Right lobe of liver (tissue), 6 donors: ENCODE data around the gene EML4. TPM values are rescaled to one million over a fixed set of nuclear protein-coding genes. Genes with fewer than 3 reads are reported as not detected.
"Not testable (repeated sequence)": the region's sequence is repeated elsewhere in the genome, so short reads cannot be mapped to it uniquely, and the experiment has no call there.

Experiments used
- ATAC-seq, 4 donors: fragments of 200-7000 bp; cut with Tn5 transposase; one replicate each; pipeline ENCODE4 v1.9.1; 2020; ENCODE audit warnings: mild to moderate bottlenecking in 4 of 4, moderate library complexity in 4 of 4
- DNase-seq, 3 donors: peaks; one replicate each; pipeline ENCODE4 v3.0.0-alpha.2; 2020
- H3K27ac ChIP-seq, 3 donors: fragments of 200-600 bp; one replicate each; pipeline ENCODE4 v1.8.0; 2022
- H3K27me3 ChIP-seq, 2 donors: fragments of 200-600 bp; one replicate each; pipeline ENCODE4 v1.8.0; 2022
- H3K36me3 ChIP-seq, 4 donors: fragments of 200-600 bp; sonication (generic) in 1 of 4; one replicate each; pipeline versions ENCODE4 v1.5.1 to v1.8.0; 2017 to 2022; ENCODE audit warnings: control low read depth in 1 of 4
- H3K4me1 ChIP-seq, 4 donors: fragments of 200-600 bp; sonication (generic) in 1 of 4; one replicate each; pipeline versions ENCODE4 v1.5.1 to v1.8.0; 2017 to 2022; ENCODE audit warnings: control low read depth in 1 of 4
- H3K4me3 ChIP-seq, 3 donors: fragments of 200-600 bp; one replicate each; pipeline ENCODE4 v1.8.0; 2022
- H3K9me3 ChIP-seq, 4 donors: fragments of 200-600 bp; sonication (generic) in 1 of 4; one replicate each; pipeline versions ENCODE4 v1.5.1 to v1.8.0; 2017 to 2022; ENCODE audit warnings: control low read depth in 1 of 4
- CTCF ChIP-seq, 4 donors: fragments of 200-600 bp in 3 of 4; fragments of 450-650 bp in 1 of 4; IDR thresholded peaks; one replicate each; pipeline versions ENCODE4 v1.5.1 to v1.8.0; 2016 to 2022; ENCODE audit warnings: antibody characterized with exemption in 4 of 4, mild to moderate bottlenecking in 2 of 4
- POLR2A ChIP-seq: fragments of 450-650 bp; IDR thresholded peaks from one replicate; pipeline ENCODE4 v1.6.1; 2017; ENCODE audit warnings: antibody characterized with exemption, mild to moderate bottlenecking
- WGBS: methylation state at CpG from one replicate; pipeline ENCODE4 v1.1.6; 2018; ENCODE audit warnings: low coverage, low lambda C conversion rate; ENCODE audit not compliant: insufficient coverage; ENCODE audit errors: missing lambda C conversion rate; 5-methylcytosine and 5-hydroxymethylcytosine counted together
- intact Hi-C, 2 donors: fragments of 100-400 bp; cut with DNase I; formaldehyde crosslinking; loops; one replicate each; pipeline versions ENCODE4 v1.11.2 to v1.14.1; 2022
- total RNA-seq, 6 experiments: library from RNA; depleted of rRNA in 2 of 6; stranded (reverse); fragments of >200 nt in 2 of 6; fragmentation: NEBNext Ultra II Directional in 3 of 6; extraction: Animal tissue kit (Norgen Biotek cat#: 25700) in 3 of 6; gene quantifications; one replicate each; pipeline versions ENCODE4 v1.1.0 to v1.2.4, GENCODE V29; 2016 to 2023
- donor health status: DM: no; HTN: yes; CAD: no.
- donor health status: DM: no; HTN: no; CAD: no.
- donor health status: DM: no; HTN: no; CAD: no.
- donor health status: DM: no; HTN: yes; CAD: no.
- donor health status: DM: no; HTN: yes; CAD: no.

Gene EML4
- total RNA-seq, 6 experiments from 2014 or later = 28.3 to 55.7 (median 36.7) TPM

DNA sequence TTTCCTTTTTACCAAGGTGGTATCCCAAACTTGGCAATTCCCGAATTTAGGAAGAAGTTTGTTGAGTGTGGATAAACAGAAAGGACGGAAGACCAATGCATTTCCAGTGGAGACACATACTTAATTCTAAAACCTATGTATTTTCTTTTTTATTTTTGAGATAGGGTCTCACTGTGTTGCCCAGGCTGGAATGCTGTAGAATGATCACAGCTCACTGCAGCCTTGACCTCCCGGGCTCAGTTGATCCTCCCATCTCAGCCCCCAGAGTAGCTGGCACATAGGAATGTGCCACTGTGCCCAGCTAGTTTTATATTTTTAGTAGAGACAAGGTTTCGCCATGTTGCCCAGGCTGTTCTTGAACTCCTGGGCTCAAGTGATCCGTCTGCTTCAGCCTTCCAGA is 101.6 kb downstream of the EML4 start:
- intact Hi-C loops = no loop called here
- ATAC-seq = no peak
- 98% methylated on average over 4 of the region's 5 CpGs for WGBS
- H3K4me3 ChIP-seq = no peak overlapping the region
- H3K9me3 ChIP-seq = no peaks in the 10 kb centered on the region
- no peak for TF ChIP-seq POLR2A
- no peak for TF ChIP-seq CTCF (IDR thresholded peaks at IDR 0.05)
- H3K4me1 ChIP-seq = no peaks in the 10 kb centered on the region
- no peak for DNase-seq
- H3K36me3 ChIP-seq = no peaks in the 10 kb centered on the region
- H3K27ac ChIP-seq = no peak overlapping the region
- H3K27me3 ChIP-seq = no peaks in the 10 kb centered on the region

- H3K27ac ChIP-seq, intact Hi-C loops: not testable (repeated sequence)
Observed at GRCh38 chr2:42271246-42271645, 102.1 kb downstream of the EML4 start.

GRCh38 chr2:42274863-42275262 is 105.7 kb downstream of the EML4 start:
- ATAC-seq (peak in 2 of 4 donors; percentile 18 to 31), DNase-seq (no peak)
- H3K27me3 ChIP-seq = no peaks in the 10 kb centered on the region
- H3K9me3 ChIP-seq = no peaks in the 10 kb centered on the region
- no peak overlapping the region for H3K27ac ChIP-seq
- no peaks in the 10 kb centered on the region for H3K36me3 ChIP-seq
- H3K4me1 ChIP-seq = no peaks in the 10 kb centered on the region
- intact Hi-C loops = no loop called here
- H3K4me3 ChIP-seq = no peak overlapping the region
- no peak for TF ChIP-seq CTCF (IDR thresholded peaks at IDR 0.05)
- no peak for TF ChIP-seq POLR2A
- WGBS = 77% methylated on average over 2 of the region's 2 CpGs

More at GRCh38 chr2:42271246-42271645, 102.1 kb downstream of the EML4 start:
- H3K4me3 ChIP-seq, H3K4me1 ChIP-seq, DNase-seq, ATAC-seq, H3K27me3 ChIP-seq, H3K9me3 ChIP-seq, H3K36me3 ChIP-seq: not testable (repeated sequence)
- WGBS = 65% methylated on average over 5 of the region's 5 CpGs

DNA sequence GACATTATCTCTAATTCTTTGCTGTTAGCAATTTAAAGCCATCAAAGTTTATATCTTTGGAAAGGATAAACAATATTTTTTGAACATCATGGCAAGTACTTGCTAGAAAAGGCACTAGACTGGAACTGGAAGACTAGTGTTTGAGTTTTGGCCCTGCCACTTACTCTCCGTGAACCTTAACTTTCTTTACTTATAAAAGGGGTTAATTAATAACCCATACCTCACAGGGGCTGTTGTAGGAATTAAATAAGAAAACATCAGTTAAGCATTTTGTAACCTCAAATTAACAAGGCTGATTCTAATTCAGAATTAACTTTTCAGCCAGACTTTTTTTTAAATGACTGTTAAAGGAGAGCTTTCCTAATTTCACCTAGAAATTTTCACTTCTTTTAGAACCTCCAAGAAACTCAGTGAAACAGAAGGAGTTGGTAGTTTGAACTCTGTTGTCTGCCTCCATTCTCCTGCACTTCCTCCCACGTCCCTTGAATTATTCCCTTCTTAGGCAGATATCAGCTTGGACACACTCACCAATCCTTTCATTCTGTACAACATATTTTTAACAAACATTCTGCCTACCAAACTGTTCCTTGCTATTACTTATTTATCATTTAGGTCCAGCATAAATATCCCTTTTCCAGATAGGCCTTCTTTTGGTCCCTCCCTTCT is 112.4 kb downstream of the EML4 start:
- Histone ChIP-seq H3K36me3 (peaks cover 0 to 13% (median 3%) of the 10 kb centered on the region in 4 donors), H3K4me1 (peaks cover 0 to 7% (median 3%) of the 10 kb centered on the region in 4 donors), H3K4me3 (no peak overlapping the region), H3K27ac (no peak overlapping the region), H3K27me3 (no peaks in the 10 kb centered on the region), H3K9me3 (no peaks in the 10 kb centered on the region)
- 53% methylated on average over 2 of the region's 2 CpGs for WGBS
- intact Hi-C loops = no loop called here
- TF ChIP-seq CTCF (IDR thresholded peaks at IDR 0.05) (no peak), POLR2A (no peak)
- DNase-seq (no peak), ATAC-seq (no peak)

- DNase-seq (no peak), ATAC-seq (no peak)
- H3K4me1 ChIP-seq = peaks cover 0 to 14% (median 6%) of the 10 kb centered on the region in 4 donors
- no peaks in the 10 kb centered on the region for H3K27me3 ChIP-seq
- TF ChIP-seq CTCF (IDR thresholded peaks at IDR 0.05) = no peak
- intact Hi-C loops = no loop called here
- 92% methylated on average over 6 of the region's 6 CpGs for WGBS
- no peak overlapping the region for H3K4me3 ChIP-seq
- H3K36me3 ChIP-seq = peaks cover 0 to 13% (median 8%) of the 10 kb centered on the region in 4 donors
- no peak overlapping the region for H3K27ac ChIP-seq
- H3K9me3 ChIP-seq = no peaks in the 10 kb centered on the region
Observed at GRCh38 chr2:42284019-42284418, 114.9 kb downstream of the EML4 start.
